ENCODE measurements around the gene SULT1C2. TPM values are rescaled to one million over a fixed set of nuclear protein-coding genes. Genes with fewer than 3 reads are reported as not detected.

The SULT1C2 gene
- total and polyA plus RNA-seq, 2 of the 8 experiments (the other 6 are each of a cell fraction or from before 2014, with no cell fraction given) = 2.2 to 2.8 TPM

DNA sequence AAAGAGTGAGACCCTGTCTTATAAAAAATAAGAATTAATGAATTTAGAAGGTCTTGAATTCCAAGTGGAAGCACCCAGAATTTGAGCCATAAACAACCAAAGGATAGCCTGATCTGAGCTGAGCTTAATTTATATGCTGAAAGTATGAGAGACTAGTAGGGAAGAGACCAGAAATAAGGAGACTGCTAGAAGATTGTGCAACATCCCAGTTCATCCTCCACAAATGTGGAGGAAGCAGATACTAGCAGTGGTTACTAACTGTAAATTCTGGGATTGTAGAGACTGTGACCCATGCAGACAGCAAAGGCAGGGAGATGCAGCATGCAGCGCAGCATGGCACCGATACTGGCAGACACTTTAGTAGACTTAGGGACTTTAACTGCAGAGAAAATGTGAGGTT, 1.5 kb upstream of the SULT1C2 start:
- no peak overlapping the region for H2BK15ac ChIP-seq (ENCODE audit: low read length)
- no peak overlapping the region for H3K18ac ChIP-seq (ENCODE audit: extremely low read depth, low read length)
- no peaks in the 10 kb centered on the region for H4K20me1 ChIP-seq (replicated peaks in 1 of 2; ENCODE audit: control insufficient read depth in 1 of 2, insufficient read depth in 2 of 2, low read length in 2 of 2)
- no peak overlapping the region for H4K5ac ChIP-seq (ENCODE audit: insufficient read length, low read depth, low read length)
- no peak overlapping the region for H2BK5ac ChIP-seq (ENCODE audit: low read depth, low read length)
- no peak for DNase-seq (ENCODE audit: low read depth in 1 of 2, low spot score in 2 of 2)
- CTCF ChIA-PET (ENCODE audit: partially characterized antibody) = no interaction called here
- H3K4ac ChIP-seq (replicated peaks; ENCODE audit: insufficient read length, low read depth, low read length) = no peak overlapping the region
- no peaks in the 10 kb centered on the region for H3K36me3 ChIP-seq (ENCODE audit: control insufficient read depth in 2 of 4, insufficient read depth in 4 of 4, low read length in 3 of 4)
- H3K23me2 ChIP-seq (ENCODE audit: low read depth, low read length) = no peaks in the 10 kb centered on the region
- H3K23ac ChIP-seq (ENCODE audit: insufficient read length) = no peak overlapping the region
- H4K8ac ChIP-seq (ENCODE audit: extremely low read depth, insufficient read depth, low read length) = no peak overlapping the region
- H2AFZ ChIP-seq (ENCODE audit: low read length) = peak overlapping the region; percentile 93; the same call in 1 of the 2 replicates
- 100% methylated on average over 2 of the region's 2 CpGs; no CpG with 5 or more reads in 1 of the 2 experiments for WGBS, 2 experiments (ENCODE audit: extremely low coverage in 1 of 2, insufficient coverage in 1 of 2, insufficient read length in 1 of 2, insufficient replicate concordance in 2 of 2, low coverage in 1 of 2, low lambda C conversion rate in 2 of 2, missing lambda C conversion rate in 1 of 2)
- no peak overlapping the region for H4K91ac ChIP-seq (replicated peaks; ENCODE audit: insufficient read length, low read length)
- no peak overlapping the region for H3K4me3 ChIP-seq (ENCODE audit: extremely low read depth in 1 of 4, insufficient read depth in 2 of 4, low read depth in 3 of 4, low read length in 4 of 4)
- H2BK120ac ChIP-seq (replicated peaks; ENCODE audit: low read depth, low read length) = peak overlapping the region; percentile 3
- H3K27me3 ChIP-seq (replicated peaks in 1 of 4; ENCODE audit: control insufficient read depth in 3 of 4, extremely low read depth in 1 of 4, insufficient read depth in 3 of 4, low read length in 3 of 4) = peaks cover 0 to 3% (median 1%) of the 10 kb centered on the region in 4 experiments; a peak in 1 of 7 replicates
- TF ChIP-seq YY1 (IDR thresholded peaks at IDR 0.05; ENCODE audit: low read depth, low read length) = no peak
- peak; percentile 36; the same call in 1 of the 2 replicates for TF ChIP-seq CEBPB (IDR thresholded peaks at IDR 0.05; ENCODE audit: low read depth, low read length)
- no peak for TF ChIP-seq SIRT6 (IDR thresholded peaks at IDR 0.05; ENCODE audit: low read length)
- no peak for TF ChIP-seq CTBP2 (IDR thresholded peaks at IDR 0.05; ENCODE audit: borderline replicate concordance, insufficient read depth, insufficient read length, low read length)
- TF ChIP-seq KDM1A (IDR thresholded peaks at IDR 0.05; ENCODE audit: borderline replicate concordance, low read length) = no peak
- H2BK20ac ChIP-seq (ENCODE audit: low read length) = 0 out of 2 replicates have a peak overlapping the region, but pooled peaks have one; percentile 26
- peaks cover 0 to 13% (median 4%) of the 10 kb centered on the region in 4 experiments; a peak in 3 of 7 replicates for H3K4me1 ChIP-seq (replicated peaks in 1 of 4; ENCODE audit: control insufficient read depth in 3 of 4, insufficient read depth in 4 of 4, low read length in 3 of 4)
- H3K14ac ChIP-seq (ENCODE audit: insufficient read length) = no peak overlapping the region
- no peaks in the 10 kb centered on the region for H3K9me3 ChIP-seq (ENCODE audit: insufficient read depth in 2 of 2, low read depth in 1 of 2, low read length in 1 of 2)
- no peaks in the 10 kb centered on the region for H3K79me1 ChIP-seq (ENCODE audit: low read depth, low read length)
- H3K9ac ChIP-seq (replicated peaks in 1 of 4; ENCODE audit: extremely low read depth in 1 of 4, low read depth in 3 of 4, low read length in 3 of 4) = no peak overlapping the region
- H2BK12ac ChIP-seq (ENCODE audit: low read depth, low read length) = no peak overlapping the region
- no peak for FAIRE-seq
- H3K27ac ChIP-seq (ENCODE audit: low read depth, low read length) = no peak overlapping the region
- H3K79me2 ChIP-seq (ENCODE audit: control insufficient read depth in 1 of 2, insufficient read depth in 2 of 2, low read length in 2 of 2) = no peaks in the 10 kb centered on the region
- POLR2A ChIA-PET (ENCODE audit: partially characterized antibody) = no interaction called here
- no peak overlapping the region for H3K4me2 ChIP-seq (ENCODE audit: insufficient read depth in 1 of 2, low read depth in 2 of 2, low read length in 2 of 2)
- H3K56ac ChIP-seq (replicated peaks; ENCODE audit: insufficient read length, low read depth, low read length) = no peak overlapping the region
- no peak overlapping the region for H2AK5ac ChIP-seq (ENCODE audit: low read depth, low read length)

All from H1 (cell line).